WTC11 (cell line): Measurements from ENCODE around the gene TESK2.

Source experiments
- CREB1 ChIP-seq: sonication (generic); formaldehyde crosslinking; IDR thresholded peaks from 2 replicates; pipeline ENCODE4 v1.8.0; 2023; ENCODE audit warnings: mild to moderate bottlenecking, missing genetic modification reagents
- HMGXB4 ChIP-seq: sonication (generic); formaldehyde crosslinking; IDR thresholded peaks from 2 replicates; pipeline ENCODE4 v1.8.1; 2023; ENCODE audit warnings: mild to moderate bottlenecking, moderate library complexity, missing genetic modification reagents
- MXD4 ChIP-seq: fragments of 250-450 bp; sonication (Bioruptor Pico); IDR thresholded peaks from 2 replicates; pipeline ENCODE4 v1.8.0; 2021; ENCODE audit warnings: mild to moderate bottlenecking, moderate library complexity, borderline replicate concordance
- NR2C2 ChIP-seq: sonication (generic); formaldehyde crosslinking; IDR thresholded peaks from 2 replicates; pipeline ENCODE4 v1.8.0; 2022; ENCODE audit warnings: mild to moderate bottlenecking, missing genetic modification reagents
- SP1 ChIP-seq: sonication (generic); formaldehyde crosslinking; conservative IDR thresholded peaks from 2 replicates; pipeline ENCODE4 v1.8.1; 2022; ENCODE audit warnings: missing genetic modification reagents
- TF ChIP-seq, protein P1 (sequence below): sonication (generic); formaldehyde crosslinking; IDR thresholded peaks from 2 replicates; pipeline ENCODE4 v1.8.0; 2022; ENCODE audit warnings: mild to moderate bottlenecking, missing genetic modification reagents
- TF ChIP-seq, protein P2 (sequence below): fragments of 200-600 bp; IDR thresholded peaks from 2 replicates; pipeline ENCODE4 v1.8.0; 2022; ENCODE audit warnings: antibody characterized with exemption
- TF ChIP-seq, protein P3 (sequence below): sonication (generic); formaldehyde crosslinking; IDR thresholded peaks from 2 replicates; pipeline ENCODE4 v1.8.1; 2023; ENCODE audit warnings: mild to moderate bottlenecking, missing genetic modification reagents, moderate library complexity

- TF ChIP-seq NR2C2 (CRISPR knock-in tag) (no peak), HMGXB4 (CRISPR knock-in tag) (no peak), MXD4 (CRISPR knock-in tag) (no peak), SP1 (CRISPR knock-in tag) (no peak), CREB1 (CRISPR knock-in tag) (no peak)
- TF ChIP-seq, protein P1, sequence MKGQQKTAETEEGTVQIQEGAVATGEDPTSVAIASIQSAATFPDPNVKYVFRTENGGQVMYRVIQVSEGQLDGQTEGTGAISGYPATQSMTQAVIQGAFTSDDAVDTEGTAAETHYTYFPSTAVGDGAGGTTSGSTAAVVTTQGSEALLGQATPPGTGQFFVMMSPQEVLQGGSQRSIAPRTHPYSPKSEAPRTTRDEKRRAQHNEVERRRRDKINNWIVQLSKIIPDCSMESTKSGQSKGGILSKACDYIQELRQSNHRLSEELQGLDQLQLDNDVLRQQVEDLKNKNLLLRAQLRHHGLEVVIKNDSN = no peak
- TF ChIP-seq, protein P2, sequence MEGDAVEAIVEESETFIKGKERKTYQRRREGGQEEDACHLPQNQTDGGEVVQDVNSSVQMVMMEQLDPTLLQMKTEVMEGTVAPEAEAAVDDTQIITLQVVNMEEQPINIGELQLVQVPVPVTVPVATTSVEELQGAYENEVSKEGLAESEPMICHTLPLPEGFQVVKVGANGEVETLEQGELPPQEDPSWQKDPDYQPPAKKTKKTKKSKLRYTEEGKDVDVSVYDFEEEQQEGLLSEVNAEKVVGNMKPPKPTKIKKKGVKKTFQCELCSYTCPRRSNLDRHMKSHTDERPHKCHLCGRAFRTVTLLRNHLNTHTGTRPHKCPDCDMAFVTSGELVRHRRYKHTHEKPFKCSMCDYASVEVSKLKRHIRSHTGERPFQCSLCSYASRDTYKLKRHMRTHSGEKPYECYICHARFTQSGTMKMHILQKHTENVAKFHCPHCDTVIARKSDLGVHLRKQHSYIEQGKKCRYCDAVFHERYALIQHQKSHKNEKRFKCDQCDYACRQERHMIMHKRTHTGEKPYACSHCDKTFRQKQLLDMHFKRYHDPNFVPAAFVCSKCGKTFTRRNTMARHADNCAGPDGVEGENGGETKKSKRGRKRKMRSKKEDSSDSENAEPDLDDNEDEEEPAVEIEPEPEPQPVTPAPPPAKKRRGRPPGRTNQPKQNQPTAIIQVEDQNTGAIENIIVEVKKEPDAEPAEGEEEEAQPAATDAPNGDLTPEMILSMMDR = no peak
- TF ChIP-seq, protein P3, sequence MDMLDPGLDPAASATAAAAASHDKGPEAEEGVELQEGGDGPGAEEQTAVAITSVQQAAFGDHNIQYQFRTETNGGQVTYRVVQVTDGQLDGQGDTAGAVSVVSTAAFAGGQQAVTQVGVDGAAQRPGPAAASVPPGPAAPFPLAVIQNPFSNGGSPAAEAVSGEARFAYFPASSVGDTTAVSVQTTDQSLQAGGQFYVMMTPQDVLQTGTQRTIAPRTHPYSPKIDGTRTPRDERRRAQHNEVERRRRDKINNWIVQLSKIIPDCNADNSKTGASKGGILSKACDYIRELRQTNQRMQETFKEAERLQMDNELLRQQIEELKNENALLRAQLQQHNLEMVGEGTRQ (CRISPR knock-in tag) = no peak
Measured at GRCh38 chr1:45456531-45456930, 34.4 kb downstream of the TESK2 start.
